H1 (cell line): ENCODE measurements around the gene SLC19A1. TPM values are rescaled to one million over a fixed set of nuclear protein-coding genes. Genes with fewer than 3 reads are reported as not detected.

Experiments
- CTCF ChIA-PET: fragments of 300-600 bp; sonication (Branson Sonifier 250); formaldehyde crosslinking; loops from one replicate; lab custom pipeline; 2021; ENCODE audit not compliant: partially characterized antibody; lab: Charles Lee
- POLR2A ChIA-PET: fragments of 300-600 bp; sonication (Branson Sonifier 250); formaldehyde crosslinking; loops from one replicate; lab custom pipeline; 2021; ENCODE audit warnings: inconsistent platforms; ENCODE audit not compliant: partially characterized antibody; lab: Charles Lee
- DNase-seq, 2 experiments: peaks; one replicate each; pipeline versions ENCODE4 v3.0.0 to v3.0.0-alpha.2; 2010 to 2022; ENCODE audit warnings: low spot score in 2 of 2, low read depth in 1 of 2, mixed read lengths in 1 of 2
- FAIRE-seq: peaks from 2 replicates; lab custom pipeline; 2011; peaks lifted over from hg19 to GRCh38; lab: Jason Lieb, UNC
- H2AFZ ChIP-seq: 2 replicates; pipeline ENCODE4 v1.8.1; 2012; ENCODE audit warnings: low read length, inconsistent platforms
- H2AK5ac ChIP-seq: 2 replicates; pipeline ENCODE4 v1.6.1; 2013; ENCODE audit warnings: low read depth, low read length
- H2BK120ac ChIP-seq: replicated peaks from 2 replicates; pipeline ENCODE3; 2013; ENCODE audit warnings: low read depth, low read length, inconsistent platforms
- H2BK12ac ChIP-seq: 2 replicates; pipeline ENCODE4 v1.6.1; 2013; ENCODE audit warnings: low read depth, low read length
- H2BK15ac ChIP-seq: 2 replicates; pipeline ENCODE4 v1.6.1; 2013; ENCODE audit warnings: low read length
- H2BK20ac ChIP-seq: 2 replicates; pipeline ENCODE4 v1.6.1; 2013; ENCODE audit warnings: low read length
- H2BK5ac ChIP-seq: 2 replicates; pipeline ENCODE4 v1.6.1; 2013; ENCODE audit warnings: low read depth, low read length
- H3K14ac ChIP-seq: 2 replicates; pipeline ENCODE4 v1.6.1; 2013; ENCODE audit warnings: inconsistent platforms; ENCODE audit not compliant: insufficient read length
- H3K18ac ChIP-seq: 2 replicates; pipeline ENCODE4 v1.6.1; 2013; ENCODE audit warnings: low read length; ENCODE audit errors: extremely low read depth
- H3K23ac ChIP-seq: 2 replicates; pipeline ENCODE4 v1.6.1; 2013; ENCODE audit warnings: inconsistent platforms; ENCODE audit not compliant: insufficient read length
- H3K23me2 ChIP-seq: 2 replicates; pipeline ENCODE4 v1.6.1; 2013; ENCODE audit warnings: low read depth, low read length
- H3K27ac ChIP-seq: 2 replicates; pipeline ENCODE4 v1.6.1; 2011; ENCODE audit warnings: low read depth, low read length, inconsistent platforms
- H3K27me3 ChIP-seq, 4 experiments: replicated peaks in 1 of 4; 1 replicate in 1 of 4; 2 replicates in 3 of 4; pipeline versions ENCODE4 v1.6.1 to v1.8.1; 2011 to 2013; ENCODE audit warnings: low read length in 3 of 4, mild to moderate bottlenecking in 3 of 4, inconsistent platforms in 2 of 4, mixed read lengths in 2 of 4, moderate library complexity in 1 of 4; ENCODE audit not compliant: control insufficient read depth in 3 of 4, insufficient read depth in 3 of 4; ENCODE audit errors: extremely low read depth in 1 of 4
- H3K36me3 ChIP-seq, 4 experiments: 2 replicates each; pipeline versions ENCODE4 v1.6.1 to v1.8.1; 2011 to 2013; ENCODE audit warnings: mild to moderate bottlenecking in 4 of 4, low read length in 3 of 4, moderate library complexity in 2 of 4, control low read depth in 1 of 4, inconsistent platforms in 1 of 4; ENCODE audit not compliant: insufficient read depth in 4 of 4, control insufficient read depth in 2 of 4
- H3K4ac ChIP-seq: replicated peaks from 2 replicates; pipeline ENCODE3; 2013; ENCODE audit warnings: low read length, low read depth, mixed read lengths, inconsistent platforms; ENCODE audit not compliant: insufficient read length
- H3K4me1 ChIP-seq, 4 experiments: replicated peaks in 1 of 4; 1 replicate in 1 of 4; 2 replicates in 3 of 4; pipeline versions ENCODE4 v1.6.1 to v1.8.1; 2011 to 2013; ENCODE audit warnings: low read length in 3 of 4, inconsistent platforms in 2 of 4, mixed read lengths in 1 of 4; ENCODE audit not compliant: insufficient read depth in 4 of 4, control insufficient read depth in 3 of 4
- H3K4me2 ChIP-seq, 2 experiments: 2 replicates each; pipeline versions ENCODE4 v1.6.1 to v1.8.1; 2011 to 2013; ENCODE audit warnings: low read depth in 2 of 2, low read length in 2 of 2, control low read depth in 1 of 2, inconsistent platforms in 1 of 2, mild to moderate bottlenecking in 1 of 2; ENCODE audit not compliant: insufficient read depth in 1 of 2
- H3K4me3 ChIP-seq, 4 experiments: fragments of 200-600, 300-600 bp in 1 of 4; sonication (generic), shearing (Covaris generic), sonication (Bioruptor Twin) in 1 of 4; 2 replicates each; pipeline versions ENCODE4 v1.5.1 to v1.8.1; 2011 to 2016; ENCODE audit warnings: low read length in 4 of 4, low read depth in 3 of 4, control low read depth in 2 of 4, inconsistent platforms in 2 of 4, mild to moderate bottlenecking in 2 of 4, mixed read lengths in 1 of 4, moderate library complexity in 1 of 4; ENCODE audit not compliant: insufficient read depth in 2 of 4; ENCODE audit errors: extremely low read depth in 1 of 4
- H3K56ac ChIP-seq: replicated peaks from 2 replicates; pipeline ENCODE3; 2013; ENCODE audit warnings: low read depth, mild to moderate bottlenecking, mixed read lengths, low read length, inconsistent platforms; ENCODE audit not compliant: insufficient read length
- H3K79me1 ChIP-seq: 2 replicates; pipeline ENCODE4 v1.6.1; 2013; ENCODE audit warnings: low read depth, low read length, control low read depth
- H3K79me2 ChIP-seq, 2 experiments: 2 replicates each; pipeline versions ENCODE4 v1.6.1 to v1.8.1; 2012 to 2013; ENCODE audit warnings: low read length in 2 of 2, mild to moderate bottlenecking in 2 of 2, inconsistent platforms in 1 of 2; ENCODE audit not compliant: insufficient read depth in 2 of 2, control insufficient read depth in 1 of 2
- H3K9ac ChIP-seq, 4 experiments: replicated peaks in 1 of 4; 1 replicate in 1 of 4; 2 replicates in 3 of 4; pipeline versions ENCODE4 v1.6.1 to v1.8.1; 2011 to 2013; ENCODE audit warnings: low read depth in 3 of 4, low read length in 3 of 4, control low read depth in 2 of 4, mild to moderate bottlenecking in 2 of 4, moderate library complexity in 2 of 4, inconsistent platforms in 1 of 4; ENCODE audit errors: extremely low read depth in 1 of 4
- H3K9me3 ChIP-seq, 2 experiments: 2 replicates each; pipeline versions ENCODE4 v1.6.1 to v1.8.1; 2012 to 2013; ENCODE audit warnings: mild to moderate bottlenecking in 2 of 2, moderate library complexity in 2 of 2, control low read depth in 1 of 2, inconsistent platforms in 1 of 2, low read depth in 1 of 2, low read length in 1 of 2, mixed read lengths in 1 of 2; ENCODE audit not compliant: insufficient read depth in 2 of 2
- H4K20me1 ChIP-seq, 2 experiments: replicated peaks in 1 of 2; 2 replicates each; pipeline versions ENCODE3 to v1.8.1; 2011 to 2013; ENCODE audit warnings: inconsistent platforms in 2 of 2, low read length in 2 of 2, mild to moderate bottlenecking in 1 of 2; ENCODE audit not compliant: insufficient read depth in 2 of 2, control insufficient read depth in 1 of 2
- H4K5ac ChIP-seq: 2 replicates; pipeline ENCODE4 v1.6.1; 2013; ENCODE audit warnings: low read length, low read depth, mixed read lengths, inconsistent platforms; ENCODE audit not compliant: insufficient read length
- H4K8ac ChIP-seq: 2 replicates; pipeline ENCODE4 v1.8.0; 2013; ENCODE audit warnings: mild to moderate bottlenecking, moderate library complexity, low read length, inconsistent platforms; ENCODE audit not compliant: insufficient read depth; ENCODE audit errors: extremely low read depth
- H4K91ac ChIP-seq: replicated peaks from 2 replicates; pipeline ENCODE3; 2013; ENCODE audit warnings: low read length, mixed read lengths, inconsistent platforms; ENCODE audit not compliant: insufficient read length
- EGR1 ChIP-seq: IDR thresholded peaks from 2 replicates; pipeline ENCODE4 v1.6.1; 2011; ENCODE audit warnings: low read depth, low read length, borderline replicate concordance
- WGBS, 2 experiments: shearing (Covaris generic) in 1 of 2; methylation state at CpG; one replicate each; pipeline versions ENCODE4 v1.1.6 to v1.1.7; 2013 to 2015; ENCODE audit warnings: low lambda C conversion rate in 2 of 2, mixed read lengths in 2 of 2, inconsistent platforms in 1 of 2, low coverage in 1 of 2, missing lambda C conversion rate in 1 of 2; ENCODE audit not compliant: insufficient replicate concordance in 2 of 2, insufficient coverage in 1 of 2, insufficient read length in 1 of 2; ENCODE audit errors: extremely low coverage in 1 of 2, missing lambda C conversion rate in 1 of 2; 5-methylcytosine and 5-hydroxymethylcytosine counted together
- polyA plus RNA-seq, 7 experiments: library from polyadenylated mRNA; depleted of rRNA in 3 of 7; stranded (reverse) in 5 of 7; unstranded in 2 of 7; fragments of >200 nt in 5 of 7; fragments of 200-250 nt in 2 of 7; gene quantifications; 1 replicate in 5 of 7; 2 replicates in 1 of 7; 4 replicates in 1 of 7; pipeline versions ENCODE4 v1.2.1 to v1.2.3, GENCODE V29; 2011 to 2013; ENCODE audit warnings: missing spikeins in 2 of 7, mixed read lengths in 2 of 7
- total RNA-seq: library from RNA; stranded (reverse); fragmentation: NEBNext Ultra II Directional; extraction: Animal tissue kit (Norgen Biotek cat#: 25700); gene quantifications from 2 replicates; pipeline ENCODE4 v1.2.1, GENCODE V29; 2021
- TF ChIP-seq, protein P1 (sequence below): IDR thresholded peaks from 2 replicates; pipeline ENCODE4 v1.6.1; 2012; ENCODE audit warnings: inconsistent platforms

Gene SLC19A1
- total and polyA plus RNA-seq, 2 of the 8 experiments (the other 6 are each of a cell fraction or from before 2014, with no cell fraction given): 31.6 to 43.8 TPM

DNA sequence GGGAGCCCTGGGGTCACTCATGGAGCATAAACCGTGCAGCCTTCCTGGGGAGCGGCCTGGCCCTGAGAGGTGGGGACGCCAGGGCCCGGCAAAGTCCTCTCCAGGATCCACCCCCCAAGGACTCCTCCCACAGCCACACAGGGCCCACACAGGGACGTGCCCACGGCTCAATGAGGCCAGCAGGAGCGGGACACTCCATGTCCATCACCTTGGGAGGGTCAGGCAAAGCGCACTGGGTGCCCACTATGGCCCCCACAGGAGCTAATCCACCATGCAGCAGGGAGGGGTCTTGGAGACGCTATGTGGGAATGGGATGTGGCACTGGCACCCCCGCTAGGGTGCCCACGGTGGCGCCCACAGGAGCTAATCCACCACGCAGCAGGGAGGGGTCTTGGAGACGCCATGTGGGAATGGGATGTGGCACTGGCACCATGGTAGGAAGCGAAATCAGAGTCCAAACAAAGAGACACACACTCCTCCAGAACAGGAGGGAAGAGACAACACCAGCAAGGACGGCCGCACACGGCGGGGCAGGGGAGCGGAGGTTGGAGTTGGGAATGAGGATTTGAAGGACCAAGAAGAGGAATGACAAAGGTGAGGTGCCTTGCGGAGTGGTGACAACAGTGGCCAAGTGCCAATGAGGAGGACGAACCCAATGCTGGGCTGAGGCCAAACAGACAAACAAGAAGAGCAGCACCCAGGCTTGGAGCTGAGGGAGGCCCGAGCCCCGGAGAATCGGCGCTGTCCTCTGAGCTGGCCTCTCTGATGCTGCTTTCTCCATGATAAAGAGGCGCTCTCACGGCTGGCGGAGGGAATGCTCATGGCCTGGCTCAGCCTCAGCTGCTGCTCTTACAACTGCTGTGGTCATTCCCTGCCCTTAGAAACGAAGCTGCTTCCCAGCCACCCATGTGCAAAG is 18.1 kb upstream of the SLC19A1 start:
- H3K9ac ChIP-seq: no peak overlapping the region
- 79% methylated on average over 30 of the region's 30 CpGs; no CpG with 5 or more reads in 1 of the 2 experiments for WGBS, 2 experiments
- H3K9me3 ChIP-seq: no peaks in the 10 kb centered on the region
- H3K4me3 ChIP-seq: no peak overlapping the region
- CTCF ChIA-PET: interaction anchor here (1.0 to 5.2 kb wide), 6 partner anchors 8 to 36 kb away, joined by 3 to 32 read pairs (median 4); no protein-coding TSS in a partner anchor
- no peak overlapping the region; the same call in 1 of the 2 replicates for H2BK5ac ChIP-seq
- no peak overlapping the region for H3K4me2 ChIP-seq
- H3K27ac ChIP-seq: no peak overlapping the region
- FAIRE-seq (no peak), DNase-seq (peak in 1 of 2 experiments; percentile 42)
- H3K79me1 ChIP-seq: no peaks in the 10 kb centered on the region
- H3K4me1 ChIP-seq: peaks cover 0 to 11% (median 2%) of the 10 kb centered on the region in 4 experiments; a peak in 5 of 7 replicates
- H4K8ac ChIP-seq: peak overlapping the region; percentile 38; the same call in 1 of the 2 replicates
- H3K79me2 ChIP-seq: no peaks in the 10 kb centered on the region
- H4K5ac ChIP-seq: no peak overlapping the region
- H2BK120ac ChIP-seq: no peak overlapping the region
- peaks cover 0 to 2% of the 10 kb centered on the region in 2 experiments for H4K20me1 ChIP-seq
- H3K23ac ChIP-seq: no peak overlapping the region
- peak overlapping the region; percentile 66; the same call in 1 of the 2 replicates for H2BK20ac ChIP-seq
- H3K4ac ChIP-seq: no peak overlapping the region
- no peaks in the 10 kb centered on the region; the same call in 1 of the 2 replicates for H3K23me2 ChIP-seq
- peak overlapping the region; percentile 53; the same call in 1 of the 2 replicates for H2AFZ ChIP-seq
- no peak overlapping the region for H3K18ac ChIP-seq
- POLR2A ChIA-PET: interaction anchor here (0.7 to 1.6 kb wide), 2 partner anchors 37 to 256 kb away, joined by 3 to 5 read pairs; no protein-coding TSS in a partner anchor
- H3K14ac ChIP-seq: no peak overlapping the region
- no peak overlapping the region for H4K91ac ChIP-seq
- peak overlapping the region; percentile 71; the same call in 1 of the 2 replicates for H2BK12ac ChIP-seq
- TF ChIP-seq, protein P1, sequence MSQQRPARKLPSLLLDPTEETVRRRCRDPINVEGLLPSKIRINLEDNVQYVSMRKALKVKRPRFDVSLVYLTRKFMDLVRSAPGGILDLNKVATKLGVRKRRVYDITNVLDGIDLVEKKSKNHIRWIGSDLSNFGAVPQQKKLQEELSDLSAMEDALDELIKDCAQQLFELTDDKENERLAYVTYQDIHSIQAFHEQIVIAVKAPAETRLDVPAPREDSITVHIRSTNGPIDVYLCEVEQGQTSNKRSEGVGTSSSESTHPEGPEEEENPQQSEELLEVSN: 0 out of 2 replicates have a peak, but pooled peaks have one; percentile 26
- TF ChIP-seq EGR1: no peak
- H3K36me3 ChIP-seq: no peaks in the 10 kb centered on the region
- H2AK5ac ChIP-seq: no peak overlapping the region
- no peak overlapping the region for H3K56ac ChIP-seq
- no peaks in the 10 kb centered on the region; a peak in 1 of 7 replicates for H3K27me3 ChIP-seq
- H2BK15ac ChIP-seq: peak overlapping the region; percentile 88; the same call in 1 of the 2 replicates
